ENCODE results near the gene JTB.

JTB gene

GRCh38 chr1:153933430-153933829 is 44.0 kb downstream of the JTB start:
- H3K27ac ChIP-seq (ENCODE audit: low read length) = no peak overlapping the region
- no peak overlapping the region for H3K4me2 ChIP-seq (ENCODE audit: insufficient read depth, low read length)
- DNase-seq = no peak
- H3K27me3 ChIP-seq (ENCODE audit: insufficient read depth, low read length, poor library complexity) = no peaks in the 10 kb centered on the region
- no peak for ATAC-seq (ENCODE audit: insufficient read depth, low read depth)
- TF ChIP-seq EZH2 (IDR thresholded peaks at IDR 0.05; ENCODE audit: borderline replicate concordance, low read depth, low read length, severe bottlenecking) (no peak), CTCF (IDR thresholded peaks at IDR 0.05; ENCODE audit: borderline replicate concordance, extremely low read depth, low read length, poor library complexity, severe bottlenecking) (no peak)
- H3K9ac ChIP-seq (ENCODE audit: low read depth, low read length) = no peak overlapping the region
- no peak overlapping the region for H2AFZ ChIP-seq (ENCODE audit: low read depth, low read length)
- peaks cover 74% of the 10 kb centered on the region for H3K36me3 ChIP-seq (ENCODE audit: insufficient read depth, low read length)
- no peaks in the 10 kb centered on the region for H3K79me2 ChIP-seq (ENCODE audit: insufficient read depth, low read length)
- H4K20me1 ChIP-seq (ENCODE audit: insufficient read depth, low read length) = no peaks in the 10 kb centered on the region
- no peak overlapping the region for H3K4me3 ChIP-seq (ENCODE audit: low read depth in 1 of 2, low read length in 2 of 2)
- no peaks in the 10 kb centered on the region for H3K4me1 ChIP-seq (ENCODE audit: insufficient read depth, low read length)
- H3K9me3 ChIP-seq (ENCODE audit: insufficient read depth, low read length, severe bottlenecking) = no peaks in the 10 kb centered on the region

DNA sequence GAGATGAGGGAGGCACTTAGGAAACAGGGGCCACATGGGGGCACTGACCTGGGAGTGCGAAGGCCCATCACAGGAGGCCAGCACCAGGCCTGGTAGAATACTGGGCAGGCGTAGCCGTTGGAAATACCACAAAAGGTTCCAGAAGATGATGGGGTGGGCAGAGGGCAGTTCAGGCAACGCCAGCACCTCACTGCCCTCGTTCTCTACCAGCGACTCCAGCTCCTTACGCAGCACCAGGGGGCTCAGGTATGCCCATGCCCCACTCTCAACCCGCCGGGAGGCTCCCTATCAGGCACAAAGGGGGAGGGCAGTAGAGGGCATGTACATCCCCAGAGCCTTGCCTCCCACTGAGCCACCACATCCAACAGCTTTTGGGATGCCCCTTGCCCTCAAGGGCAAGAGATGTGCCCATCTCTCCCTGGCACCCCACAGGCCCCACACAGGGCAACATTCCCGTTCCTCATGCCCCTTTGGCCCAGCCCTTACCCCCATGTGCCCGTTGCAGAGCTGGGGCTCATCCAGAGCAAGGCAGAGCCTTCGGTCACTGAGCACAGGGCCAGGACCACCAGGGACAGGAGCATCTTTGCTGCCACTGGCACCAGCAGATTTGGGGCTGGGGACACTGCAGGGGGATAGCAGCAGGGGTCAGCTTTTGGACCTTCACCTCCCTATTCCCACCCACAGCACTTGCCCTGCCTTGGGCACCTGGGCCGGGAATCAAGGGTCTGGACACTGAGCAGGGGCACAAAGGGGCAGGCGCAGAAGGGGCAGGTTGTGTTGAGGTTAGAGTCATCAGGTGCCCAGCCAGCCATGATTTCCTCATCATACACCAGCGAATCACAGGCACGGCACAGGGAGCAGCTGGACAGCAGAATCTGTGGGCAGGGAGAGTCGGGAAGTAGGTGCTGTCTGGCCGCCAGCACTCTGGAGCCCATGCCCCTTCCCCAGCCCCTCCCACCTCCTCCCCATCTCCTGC is 45.0 kb downstream of the JTB start:
- H3K79me2 ChIP-seq (ENCODE audit: insufficient read depth, low read length) = no peaks in the 10 kb centered on the region
- no peak overlapping the region for H3K4me2 ChIP-seq (ENCODE audit: insufficient read depth, low read length)
- H3K27ac ChIP-seq (ENCODE audit: low read length) = no peak overlapping the region
- no peak overlapping the region for H3K9ac ChIP-seq (ENCODE audit: low read depth, low read length)
- DNase-seq = no peak
- H3K27me3 ChIP-seq (ENCODE audit: insufficient read depth, low read length, poor library complexity) = no peaks in the 10 kb centered on the region
- H3K4me3 ChIP-seq (ENCODE audit: low read depth in 1 of 2, low read length in 2 of 2) = no peak overlapping the region
- H4K20me1 ChIP-seq (ENCODE audit: insufficient read depth, low read length) = no peaks in the 10 kb centered on the region
- H3K36me3 ChIP-seq (ENCODE audit: insufficient read depth, low read length) = peaks cover 68% of the 10 kb centered on the region
- ATAC-seq (ENCODE audit: insufficient read depth, low read depth) = no peak
- H3K9me3 ChIP-seq (ENCODE audit: insufficient read depth, low read length, severe bottlenecking) = no peaks in the 10 kb centered on the region
- H3K4me1 ChIP-seq (ENCODE audit: insufficient read depth, low read length) = no peaks in the 10 kb centered on the region
- no peak overlapping the region for H2AFZ ChIP-seq (ENCODE audit: low read depth, low read length)
- TF ChIP-seq CTCF (IDR thresholded peaks at IDR 0.05; ENCODE audit: borderline replicate concordance, extremely low read depth, low read length, poor library complexity, severe bottlenecking) (no peak), EZH2 (IDR thresholded peaks at IDR 0.05; ENCODE audit: borderline replicate concordance, low read depth, low read length, severe bottlenecking) (no peak)

- Histone ChIP-seq H3K4me1 (ENCODE audit: insufficient read depth, low read length) (no peaks in the 10 kb centered on the region), H3K27me3 (ENCODE audit: insufficient read depth, low read length, poor library complexity) (no peaks in the 10 kb centered on the region), H3K27ac (ENCODE audit: low read length) (no peak overlapping the region), H2AFZ (ENCODE audit: low read depth, low read length) (no peak overlapping the region), H3K79me2 (ENCODE audit: insufficient read depth, low read length) (no peaks in the 10 kb centered on the region), H3K36me3 (ENCODE audit: insufficient read depth, low read length) (peaks cover 47% of the 10 kb centered on the region), H3K9me3 (ENCODE audit: insufficient read depth, low read length, severe bottlenecking) (no peaks in the 10 kb centered on the region), H3K4me3 (ENCODE audit: low read depth in 1 of 2, low read length in 2 of 2) (no peak overlapping the region), H4K20me1 (ENCODE audit: insufficient read depth, low read length) (no peaks in the 10 kb centered on the region), H3K4me2 (ENCODE audit: insufficient read depth, low read length) (no peak overlapping the region), H3K9ac (ENCODE audit: low read depth, low read length) (no peak overlapping the region)
- ATAC-seq (ENCODE audit: insufficient read depth, low read depth) (no peak; the same call in 2 of the 3 replicates), DNase-seq (no peak)
- no peak for TF ChIP-seq EZH2 (IDR thresholded peaks at IDR 0.05; ENCODE audit: borderline replicate concordance, low read depth, low read length, severe bottlenecking)
- TF ChIP-seq CTCF (IDR thresholded peaks at IDR 0.05; ENCODE audit: borderline replicate concordance, extremely low read depth, low read length, poor library complexity, severe bottlenecking) = no peak
Observed at GRCh38 chr1:153929981-153930948, 47.2 kb downstream of the JTB start.
